ENCODE results near the gene ALOX5AP.

ALOX5AP gene

GRCh38 chr13:30803749-30804148, 68.4 kb downstream of the ALOX5AP start:
- Mint-ChIP-seq H3K36me3 (no peaks in the 10 kb centered on the region), H3K9me3 (no peaks in the 10 kb centered on the region), H3K4me3 (peak overlapping the region; percentile 47), H3K27ac (no peak overlapping the region), H3K4me1 (peaks cover 20% of the 10 kb centered on the region)
- DNase-seq (ENCODE audit: low spot score in 2 of 2) (no peak), ATAC-seq (no peak)

DNA sequence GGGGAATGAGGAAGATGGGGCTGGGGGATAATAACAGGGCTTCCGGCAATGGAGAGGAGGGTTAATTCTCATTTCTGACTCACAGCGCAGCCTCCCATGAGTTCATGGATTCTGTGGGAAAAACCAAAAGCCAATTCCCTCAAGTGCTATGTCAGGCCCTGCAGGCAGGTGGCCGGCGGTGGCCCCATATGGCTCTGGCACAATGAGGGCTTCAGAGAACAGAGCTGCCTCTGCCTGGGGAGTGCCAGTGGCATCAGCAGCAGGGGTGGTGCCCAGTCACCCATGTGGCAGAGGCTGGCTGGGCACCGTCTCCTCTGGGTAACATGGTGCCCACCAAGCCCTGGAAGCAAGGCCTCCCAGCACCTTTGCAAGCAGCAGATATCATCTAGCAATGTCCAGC, 69.1 kb downstream of the ALOX5AP start:
- DNase-seq (ENCODE audit: low spot score in 2 of 2), result no peak
- H3K4me3 Mint-ChIP-seq, result no peak overlapping the region
- no peak for ATAC-seq
- no peaks in the 10 kb centered on the region for H3K36me3 Mint-ChIP-seq
- H3K9me3 Mint-ChIP-seq, result no peaks in the 10 kb centered on the region
- no peak overlapping the region for H3K27ac Mint-ChIP-seq
- peaks cover 20% of the 10 kb centered on the region for H3K4me1 Mint-ChIP-seq

DNA sequence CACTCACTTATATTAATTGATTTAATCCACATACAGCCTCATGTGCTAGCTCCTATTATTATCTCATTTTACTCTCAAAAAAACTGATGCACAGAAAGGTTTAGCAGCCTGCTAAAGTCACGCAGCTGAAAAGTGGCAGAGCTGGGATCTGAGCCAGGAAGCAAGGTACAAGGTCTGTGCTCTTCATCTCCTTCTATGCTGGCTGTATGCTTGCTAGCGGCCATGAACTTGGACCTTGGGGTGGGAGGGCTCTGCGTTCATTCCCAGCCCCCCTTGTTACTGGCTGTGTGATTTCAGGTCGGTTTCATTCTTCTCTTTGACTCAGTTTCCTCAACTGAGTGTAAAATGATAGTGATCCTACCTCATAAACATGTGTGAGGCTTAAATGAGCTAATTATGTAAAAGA, 69.8 kb downstream of the ALOX5AP start:
- DNase-seq (ENCODE audit: low spot score in 2 of 2), result no peak
- no peak overlapping the region for H3K27ac Mint-ChIP-seq
- no peak for ATAC-seq
- H3K36me3 Mint-ChIP-seq, result no peaks in the 10 kb centered on the region
- peaks cover 17% of the 10 kb centered on the region for H3K4me1 Mint-ChIP-seq
- H3K4me3 Mint-ChIP-seq, result no peak overlapping the region
- H3K9me3 Mint-ChIP-seq, result no peaks in the 10 kb centered on the region

GRCh38 chr13:30805603-30806011, 70.3 kb downstream of the ALOX5AP start:
- no peaks in the 10 kb centered on the region for H3K9me3 Mint-ChIP-seq
- H3K4me3 Mint-ChIP-seq, result no peak overlapping the region
- H3K36me3 Mint-ChIP-seq, result no peaks in the 10 kb centered on the region
- peaks cover 12% of the 10 kb centered on the region for H3K4me1 Mint-ChIP-seq
- ATAC-seq (no peak), DNase-seq (ENCODE audit: low spot score in 2 of 2) (no peak)
- peak overlapping the region; percentile 4 for H3K27ac Mint-ChIP-seq

DNA sequence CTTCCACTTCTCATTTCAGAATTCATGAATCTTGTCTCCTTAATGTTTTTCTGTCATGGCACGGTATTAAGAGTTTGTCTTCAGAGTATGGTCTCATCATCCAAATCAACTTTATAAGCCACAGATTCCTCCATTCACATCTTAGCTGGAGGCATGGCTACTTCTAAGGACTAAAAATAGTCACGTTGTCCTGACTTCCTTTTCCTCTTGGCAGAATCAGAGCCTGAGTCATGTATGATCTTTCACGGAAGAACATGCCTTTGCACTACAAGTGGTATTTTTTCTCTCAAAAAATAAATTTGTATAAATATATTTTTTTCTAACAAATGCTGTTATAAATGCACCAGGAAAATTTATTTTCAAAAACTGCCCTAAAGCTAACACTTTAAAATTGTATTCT, 71.4 kb downstream of the ALOX5AP start:
- Mint-ChIP-seq H3K4me1 (peaks cover 12% of the 10 kb centered on the region), H3K36me3 (no peaks in the 10 kb centered on the region), H3K27ac (no peak overlapping the region), H3K4me3 (no peak overlapping the region), H3K9me3 (no peaks in the 10 kb centered on the region)
- DNase-seq (ENCODE audit: low spot score in 2 of 2) (no peak), ATAC-seq (no peak)

- H3K9me3 Mint-ChIP-seq, result no peaks in the 10 kb centered on the region
- DNase-seq (ENCODE audit: low spot score in 2 of 2) (no peak), ATAC-seq (no peak)
- peaks cover 12% of the 10 kb centered on the region for H3K4me1 Mint-ChIP-seq
- no peaks in the 10 kb centered on the region for H3K36me3 Mint-ChIP-seq
- no peak overlapping the region for H3K4me3 Mint-ChIP-seq
- no peak overlapping the region for H3K27ac Mint-ChIP-seq
Observed at GRCh38 chr13:30807392-30807791, 72.0 kb downstream of the ALOX5AP start.

GRCh38 chr13:30808600-30808999, 73.3 kb downstream of the ALOX5AP start:
- ATAC-seq, result peak; percentile 76
- Mint-ChIP-seq H3K4me3 (no peak overlapping the region), H3K27ac (no peak overlapping the region), H3K36me3 (no peaks in the 10 kb centered on the region), H3K9me3 (no peaks in the 10 kb centered on the region), H3K4me1 (peaks cover under 1% of the 10 kb centered on the region)
- DNase-seq (ENCODE audit: low spot score in 2 of 2), result no peak

GRCh38 chr13:30809787-30810186, 74.4 kb downstream of the ALOX5AP start:
- no peak overlapping the region for H3K4me3 Mint-ChIP-seq
- no peak for ATAC-seq
- no peaks in the 10 kb centered on the region for H3K9me3 Mint-ChIP-seq
- no peaks in the 10 kb centered on the region for H3K4me1 Mint-ChIP-seq
- DNase-seq (ENCODE audit: low spot score in 2 of 2), result no peak
- no peak overlapping the region for H3K27ac Mint-ChIP-seq
- no peaks in the 10 kb centered on the region for H3K36me3 Mint-ChIP-seq

GRCh38 chr13:30810261-30810701, 74.9 kb downstream of the ALOX5AP start:
- no peak for DNase-seq (ENCODE audit: low spot score in 2 of 2)
- no peak for ATAC-seq
- Mint-ChIP-seq H3K27ac (no peak overlapping the region), H3K4me1 (no peaks in the 10 kb centered on the region), H3K36me3 (no peaks in the 10 kb centered on the region), H3K9me3 (no peaks in the 10 kb centered on the region), H3K4me3 (no peak overlapping the region)

DNA sequence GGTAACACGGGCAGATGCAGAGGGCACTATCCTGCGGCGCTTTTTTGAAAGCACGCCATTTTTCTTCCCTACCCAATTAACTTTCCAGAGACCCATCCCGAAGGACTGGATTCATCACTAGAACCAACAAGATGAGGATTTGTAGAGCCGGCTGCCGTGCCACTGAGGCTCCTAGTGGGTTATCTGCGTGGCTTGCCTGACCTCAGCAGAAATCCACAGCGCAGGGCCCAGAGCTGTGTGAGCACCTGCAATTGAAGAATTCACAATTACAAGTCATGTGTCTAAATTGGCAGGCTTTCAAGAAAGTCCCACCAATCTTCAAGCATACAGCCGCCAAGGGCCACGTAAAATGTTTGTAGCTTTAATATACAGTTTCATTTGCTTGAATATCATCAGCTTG, 75.5 kb downstream of the ALOX5AP start:
- no peaks in the 10 kb centered on the region for H3K9me3 Mint-ChIP-seq
- ATAC-seq (no peak), DNase-seq (ENCODE audit: low spot score in 2 of 2) (no peak)
- H3K36me3 Mint-ChIP-seq, result no peaks in the 10 kb centered on the region
- H3K4me3 Mint-ChIP-seq, result no peak overlapping the region
- no peak overlapping the region for H3K27ac Mint-ChIP-seq
- no peaks in the 10 kb centered on the region for H3K4me1 Mint-ChIP-seq
